Left hindlimb (tissue), 1 donor: ENCODE results near the gene POLD2.
"Not testable (repeated sequence)": the region's sequence is repeated elsewhere in the genome, so short reads cannot be mapped to it uniquely, and the experiment has no call there.

Source experiments
- DNase-seq: peaks from one replicate; pipeline ENCODE4 v3.0.0-alpha.2; 2018

The POLD2 gene

DNA sequence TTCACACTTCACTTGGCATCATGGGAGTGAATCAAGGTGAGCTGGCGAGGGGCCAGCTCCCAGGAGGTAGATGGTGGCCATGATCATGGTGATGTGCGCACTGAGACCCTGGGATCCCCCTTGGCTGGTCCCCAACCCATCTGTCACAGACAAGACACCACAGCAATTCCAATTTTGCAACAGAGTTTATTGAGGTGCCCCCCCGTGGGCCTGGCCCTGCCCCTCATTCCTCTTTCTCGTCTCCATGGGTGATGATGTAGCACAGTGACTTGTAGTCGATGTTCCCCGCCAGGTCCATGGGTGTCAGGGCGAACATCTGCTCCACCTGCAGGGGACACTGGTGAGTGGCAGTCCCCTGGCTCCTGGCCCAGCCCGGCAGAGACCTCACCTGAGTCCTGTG lies 15.3 kb upstream of the POLD2 start:
- no peak for DNase-seq

DNA sequence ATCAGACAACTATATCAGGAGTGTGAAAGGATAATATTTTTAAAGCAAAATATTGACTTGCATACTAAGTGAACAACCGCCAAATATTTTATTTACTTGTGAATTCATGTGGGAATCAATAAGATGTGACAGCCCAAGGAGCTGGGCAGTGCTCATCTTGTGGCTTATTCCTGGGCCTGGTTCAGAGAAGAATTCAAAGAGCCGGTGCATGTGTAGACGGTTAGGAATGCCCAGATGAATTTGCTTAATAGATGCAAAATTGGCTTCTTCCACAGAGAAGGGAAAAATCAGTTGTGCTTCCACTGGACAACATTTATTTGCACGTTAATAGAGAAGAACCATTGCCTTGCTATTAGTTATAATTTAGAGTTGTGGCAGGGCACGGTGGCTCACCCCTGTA lies 13.4 kb upstream of the POLD2 start:
- no peak for DNase-seq

DNA sequence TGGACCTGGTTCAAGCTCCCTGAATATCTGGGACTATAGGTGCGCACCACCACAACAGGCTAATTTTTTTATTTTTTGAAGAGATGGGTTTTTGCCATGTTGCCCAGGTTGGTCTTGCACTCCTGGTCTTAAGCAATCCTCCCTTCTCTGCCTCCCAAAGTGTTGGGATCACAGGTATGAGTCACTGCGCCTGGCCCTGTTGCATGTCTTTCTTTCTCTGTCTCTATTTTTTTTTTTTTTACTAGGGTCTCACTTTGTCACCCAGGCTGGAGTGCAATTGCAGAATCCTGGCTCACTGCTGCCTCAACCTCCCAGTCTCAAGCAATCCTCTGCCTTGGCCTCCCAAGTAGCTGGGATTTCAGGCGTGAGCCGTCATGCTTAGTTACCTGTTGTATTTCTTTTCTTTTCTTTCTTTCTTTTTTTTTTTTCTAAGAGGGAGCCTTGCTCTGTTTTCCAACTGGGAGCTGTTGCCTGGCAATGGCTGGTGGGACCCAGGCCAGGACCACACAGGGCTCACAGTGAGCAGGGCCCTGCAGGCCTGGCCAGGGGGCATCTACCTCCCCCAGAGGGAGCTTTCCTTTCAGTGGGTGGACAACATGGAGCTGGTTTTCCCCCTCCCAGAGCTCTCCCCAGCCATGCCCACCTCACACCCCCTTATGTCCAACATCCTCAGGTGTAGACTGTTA lies 11.7 kb upstream of the POLD2 start:
- DNase-seq, result no peak

DNA sequence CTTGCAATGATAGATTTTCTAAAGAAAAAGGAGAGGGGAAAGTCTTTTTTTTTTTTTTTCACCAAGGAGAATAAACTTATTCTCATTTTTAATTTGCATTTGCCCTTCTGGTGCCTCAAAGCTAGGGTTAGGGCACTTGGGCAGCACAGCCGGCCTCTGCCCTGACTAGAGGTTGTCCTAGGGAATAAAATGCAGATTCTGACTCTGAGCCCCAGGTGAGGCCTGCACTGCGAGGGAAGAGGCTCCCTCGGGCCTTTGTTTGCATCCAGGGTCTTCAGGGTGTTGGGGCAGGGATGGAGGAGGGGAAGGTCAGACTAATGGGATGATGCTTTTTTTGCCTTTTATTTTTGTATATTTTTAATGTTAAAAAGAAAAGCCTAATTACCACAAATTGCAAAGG lies 9.9 kb upstream of the POLD2 start:
- no peak for DNase-seq

DNA sequence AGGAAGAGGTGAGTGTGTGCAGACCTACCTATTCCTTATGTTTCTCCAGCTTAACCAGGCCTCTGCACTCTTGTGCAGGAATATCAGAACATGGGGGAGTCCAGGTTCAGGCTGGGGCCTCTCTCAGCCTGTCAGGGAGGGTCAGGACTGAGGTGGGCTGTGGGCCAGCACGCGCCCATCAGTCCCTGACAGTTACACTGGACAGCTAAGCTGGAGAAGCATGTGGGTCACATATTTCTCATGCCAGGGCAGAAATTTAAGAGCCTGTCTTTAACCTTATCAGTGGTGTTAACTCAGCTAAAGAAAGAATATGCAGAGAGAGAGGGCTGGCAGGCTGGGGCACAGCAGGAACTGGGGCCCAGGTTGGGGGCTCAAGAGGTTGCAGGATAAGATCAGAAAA lies 8.7 kb upstream of the POLD2 start:
- no peak for DNase-seq

DNA sequence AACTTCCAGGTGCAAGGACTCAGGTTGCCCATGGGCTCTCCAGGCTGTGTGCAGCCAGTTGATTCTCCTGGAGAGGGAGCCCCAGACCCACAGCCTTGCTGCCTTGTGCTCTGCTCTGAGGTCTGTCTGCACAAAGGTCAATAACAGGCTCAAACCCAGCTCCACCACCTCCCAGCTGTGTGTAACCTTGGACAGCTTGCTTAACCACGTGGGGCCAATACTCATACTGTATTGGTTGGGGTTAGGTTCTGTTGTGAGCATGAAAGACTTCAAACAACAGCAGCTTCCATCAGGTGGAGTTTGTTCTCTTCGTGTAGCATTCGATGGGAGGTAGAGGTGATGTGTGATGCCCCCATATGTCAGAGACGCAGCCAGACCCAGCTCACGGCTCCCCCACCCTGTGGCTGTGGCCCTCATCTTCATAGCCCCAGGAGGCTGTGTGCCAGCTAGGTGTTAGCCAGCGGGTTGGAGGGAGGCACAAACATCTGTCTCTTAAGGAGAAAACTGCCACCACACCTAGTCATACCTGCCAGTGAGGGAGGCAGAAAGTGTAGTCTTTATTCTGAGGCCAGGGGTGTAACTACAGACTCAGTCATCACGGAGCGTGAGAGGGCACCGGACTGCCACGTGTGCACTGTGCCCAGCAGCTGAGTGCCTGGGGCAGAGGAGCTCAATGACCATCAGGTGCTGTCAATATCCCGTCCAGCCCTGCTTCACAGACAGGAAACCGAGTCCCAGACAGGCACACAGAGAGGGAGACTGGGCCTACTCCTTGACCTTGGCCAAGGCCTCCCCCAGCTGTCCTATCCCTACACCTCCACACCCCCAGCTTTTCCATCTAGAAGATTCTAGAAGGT lies 8.1 kb upstream of the POLD2 start:
- DNase-seq, result no peak

DNA sequence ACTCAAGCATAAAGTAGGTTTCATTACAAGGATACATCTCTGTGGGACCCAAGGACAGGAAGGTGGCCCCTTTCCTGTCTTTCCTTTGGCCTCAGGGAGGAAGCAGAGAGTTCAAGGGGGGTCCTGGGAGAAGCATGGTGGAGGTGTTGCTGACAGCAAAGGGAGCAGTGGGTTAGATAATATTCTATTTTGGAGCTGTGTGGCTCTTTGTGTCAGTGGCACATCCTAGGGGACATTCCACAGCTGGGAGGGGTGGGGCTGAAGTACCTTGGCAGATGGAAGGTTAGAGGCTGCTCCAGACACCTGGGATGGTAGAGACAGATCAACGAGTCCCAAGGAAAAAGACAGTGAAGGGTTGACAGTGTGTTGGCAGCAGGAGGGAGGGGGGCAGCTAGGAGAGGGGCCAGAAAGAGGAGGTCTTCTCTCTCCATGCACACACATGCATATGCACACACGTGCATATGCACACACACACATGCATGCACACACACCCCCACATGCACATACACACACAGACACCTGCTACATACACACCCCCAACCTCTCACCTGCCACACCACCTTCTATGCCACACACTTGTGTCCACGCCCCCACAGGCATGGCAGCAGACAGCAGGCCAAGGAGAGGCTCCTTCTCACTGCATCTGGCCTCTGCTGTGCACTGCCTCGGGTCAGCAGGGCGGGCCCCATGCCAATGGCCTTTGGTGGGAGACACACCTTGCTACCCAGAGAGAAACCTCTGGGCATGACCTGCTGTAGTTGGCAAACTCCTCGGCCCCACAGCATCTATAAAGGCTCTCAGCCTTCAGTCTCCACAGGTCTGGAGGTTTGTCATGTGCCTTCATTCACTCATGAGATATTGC lies 5.6 kb upstream of the POLD2 start:
- no peak for DNase-seq

DNA sequence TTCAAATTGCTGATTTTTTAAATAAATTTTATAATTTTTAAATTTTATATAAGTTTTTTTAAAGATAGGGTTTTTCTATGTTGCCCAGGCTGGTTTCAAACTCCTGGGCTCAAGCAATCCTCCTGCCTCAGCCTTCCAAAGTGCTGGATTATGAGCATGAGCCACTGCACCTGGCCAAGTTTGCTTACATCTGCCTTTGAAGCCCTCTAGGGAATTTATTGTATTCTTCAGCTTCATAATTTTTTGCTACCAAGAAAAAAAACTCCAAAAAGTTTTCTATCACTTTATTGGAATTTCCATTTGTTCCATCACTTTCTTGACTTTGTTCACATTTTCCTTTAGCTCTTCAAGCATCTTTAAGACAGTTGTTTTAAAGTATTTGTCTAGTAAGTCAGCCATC lies 3.8 kb upstream of the POLD2 start:
- peak; percentile 10 for DNase-seq

DNA sequence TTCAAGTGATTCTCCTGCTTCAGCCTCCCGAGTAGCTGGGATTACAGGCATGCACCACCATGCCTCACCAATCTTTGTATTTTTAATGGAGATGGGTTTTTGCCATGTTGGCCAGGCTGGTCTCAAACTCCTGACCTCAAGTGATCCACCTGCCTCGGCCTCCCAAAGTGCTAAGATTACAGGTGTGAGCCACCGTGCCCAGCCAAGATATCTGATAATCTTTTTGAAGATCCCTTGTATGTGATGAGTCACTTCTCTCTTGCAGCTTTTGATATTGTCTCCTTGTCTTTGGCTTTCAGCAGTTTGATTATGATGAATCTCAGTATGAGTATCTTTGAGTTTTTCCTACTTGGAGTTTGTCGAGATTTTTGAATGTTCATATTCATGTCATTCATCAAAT lies 3.2 kb upstream of the POLD2 start:
- not testable (repeated sequence) for DNase-seq

DNA sequence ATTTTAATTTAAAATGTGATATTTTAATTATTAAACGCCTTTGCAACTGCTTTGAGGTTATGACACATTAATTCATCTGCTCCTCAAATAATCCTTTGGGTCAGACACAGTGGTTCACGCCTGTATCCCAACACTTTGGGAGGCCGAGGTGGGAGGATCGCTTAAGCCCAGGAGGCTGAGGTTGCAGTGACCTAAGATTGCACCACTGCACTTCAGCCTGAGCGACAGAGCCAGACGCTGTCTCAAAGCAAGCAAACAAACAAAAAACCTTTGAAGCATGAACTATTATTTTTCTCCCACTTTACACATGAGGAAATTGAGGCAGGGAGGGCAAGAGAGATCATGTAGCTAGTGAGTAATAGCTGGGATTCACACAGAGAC lies 1.5 kb upstream of the POLD2 start:
- DNase-seq, result no peak

DNA sequence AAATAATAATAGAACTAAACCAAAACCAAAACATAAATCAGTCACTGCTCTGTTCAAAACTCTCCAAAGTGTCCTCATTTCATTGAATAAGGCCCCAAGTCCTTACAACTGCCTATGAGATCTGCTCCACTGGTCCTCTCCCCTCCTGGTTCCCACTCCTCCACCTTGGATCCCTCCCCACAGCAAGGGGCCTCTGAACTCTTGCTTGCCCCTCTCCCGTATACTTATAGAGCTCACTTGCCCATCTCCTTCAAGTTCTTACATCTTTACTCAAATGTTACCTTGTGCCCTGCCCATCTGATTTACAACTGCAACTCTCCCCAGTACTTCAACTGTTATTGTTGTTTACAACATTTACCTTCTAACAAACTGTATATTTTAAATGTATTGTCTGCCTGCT lies 819 bp downstream of the POLD2 start:
- DNase-seq, result peak; percentile 24

DNA sequence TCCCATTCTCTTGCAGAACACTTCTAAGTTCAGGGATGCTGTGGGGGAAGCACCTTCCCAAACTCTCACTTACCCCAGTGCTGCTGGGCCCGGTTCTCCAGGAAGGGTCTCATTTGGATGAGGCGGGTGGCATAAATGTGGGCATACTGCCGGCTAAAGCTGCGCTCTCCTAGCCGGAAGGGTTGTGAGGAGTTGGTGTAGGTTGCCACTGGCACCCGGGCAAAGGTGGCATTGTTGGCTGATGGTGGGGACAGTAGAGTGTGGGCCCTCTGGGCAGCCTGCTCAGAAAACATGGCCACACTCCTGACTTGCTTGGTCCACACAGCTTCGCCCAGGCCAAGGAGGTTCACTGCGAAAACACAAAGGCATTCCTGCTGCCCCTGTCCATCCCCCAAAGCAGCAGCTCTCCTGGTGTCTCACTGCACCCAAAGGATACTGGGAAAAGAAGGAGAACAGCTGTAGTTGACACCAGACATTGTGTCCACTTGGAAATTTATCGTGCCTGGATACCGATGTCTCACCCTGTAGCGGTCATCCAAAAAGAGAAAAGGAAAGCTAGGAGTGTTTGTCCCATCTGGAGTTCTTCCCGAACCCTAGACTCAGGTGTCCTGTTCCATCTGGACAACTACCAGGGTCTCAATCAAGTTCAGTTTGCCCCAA lies 1.5 kb downstream of the POLD2 start:
- peak; percentile 12 for DNase-seq

DNA sequence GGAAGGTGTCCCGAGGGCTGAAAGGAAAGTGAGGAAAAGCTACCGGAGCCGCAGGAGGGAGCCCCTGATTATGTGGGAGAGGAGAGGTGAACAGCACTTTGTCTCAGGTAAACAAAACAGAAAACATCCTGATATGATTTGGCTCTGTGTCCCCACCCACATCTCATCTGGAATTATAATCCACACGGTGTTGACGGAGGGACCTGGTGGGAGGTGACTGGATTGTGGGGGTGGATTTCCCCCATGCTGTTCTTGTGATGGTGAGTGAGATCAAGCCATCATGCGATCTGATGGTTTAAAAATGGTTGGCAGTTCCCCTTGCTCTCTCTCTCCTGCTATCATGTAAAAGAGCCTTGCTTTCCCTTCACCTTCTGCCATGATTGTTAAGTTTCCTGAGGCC lies 3.0 kb downstream of the POLD2 start:
- no peak for DNase-seq

DNA sequence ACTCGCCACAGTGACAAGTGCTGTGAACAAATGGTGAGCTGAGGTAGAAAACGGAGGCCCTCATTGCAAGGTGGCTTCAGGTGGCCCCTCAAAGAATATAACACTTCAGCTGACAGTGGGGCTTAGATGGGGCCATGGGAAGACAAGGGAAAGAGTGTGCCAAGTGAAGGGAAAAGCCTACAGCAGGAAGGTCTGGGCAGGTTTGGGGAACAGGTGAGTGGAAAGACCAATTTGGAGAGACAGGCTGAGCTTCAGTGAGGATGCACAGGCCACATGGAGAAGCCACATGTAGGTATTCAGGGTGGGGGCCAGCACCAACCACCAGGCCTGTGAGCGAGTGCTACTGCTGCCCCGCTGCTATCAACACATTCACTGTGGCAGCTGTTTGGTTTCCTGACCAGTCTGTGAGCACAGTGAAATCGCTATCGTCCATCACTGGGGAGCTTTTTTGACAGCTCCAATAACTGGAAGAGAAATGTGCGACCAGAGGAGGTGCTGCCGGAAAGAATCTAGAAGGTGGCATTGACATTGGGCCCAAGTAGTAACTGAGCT lies 3.4 kb downstream of the POLD2 start:
- DNase-seq, result peak; percentile 17

DNA sequence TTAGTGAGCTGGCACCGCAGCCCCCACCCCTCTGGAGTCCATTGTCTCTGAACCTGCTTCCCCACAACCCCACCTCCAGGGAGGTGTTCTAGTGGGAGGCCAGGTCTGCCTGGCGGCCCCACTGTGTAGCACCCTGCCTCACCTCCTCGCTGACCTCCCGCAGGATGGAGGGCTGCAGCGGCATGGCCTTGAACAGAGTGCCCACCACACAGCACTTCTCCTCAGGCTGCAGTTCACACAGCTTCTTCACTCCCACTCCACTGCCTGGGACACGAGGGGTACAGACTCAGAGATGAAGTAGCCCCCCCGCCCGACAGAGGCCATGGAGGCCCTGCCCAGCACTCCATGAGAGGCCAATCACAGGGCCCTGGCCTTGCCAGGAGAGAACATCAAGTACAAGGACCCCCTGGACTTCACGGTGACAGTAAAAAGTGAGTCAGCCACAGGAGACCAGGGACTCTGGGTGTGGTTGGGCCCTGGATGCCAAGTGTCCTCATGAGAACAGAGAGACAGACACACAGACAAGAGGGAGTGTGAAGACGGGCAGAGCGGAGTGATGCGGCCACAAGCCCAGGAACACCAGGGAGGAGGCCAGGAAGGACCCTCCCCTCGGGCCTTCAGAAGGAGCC lies 5.4 kb downstream of the POLD2 start:
- DNase-seq, result peak; percentile 16

DNA sequence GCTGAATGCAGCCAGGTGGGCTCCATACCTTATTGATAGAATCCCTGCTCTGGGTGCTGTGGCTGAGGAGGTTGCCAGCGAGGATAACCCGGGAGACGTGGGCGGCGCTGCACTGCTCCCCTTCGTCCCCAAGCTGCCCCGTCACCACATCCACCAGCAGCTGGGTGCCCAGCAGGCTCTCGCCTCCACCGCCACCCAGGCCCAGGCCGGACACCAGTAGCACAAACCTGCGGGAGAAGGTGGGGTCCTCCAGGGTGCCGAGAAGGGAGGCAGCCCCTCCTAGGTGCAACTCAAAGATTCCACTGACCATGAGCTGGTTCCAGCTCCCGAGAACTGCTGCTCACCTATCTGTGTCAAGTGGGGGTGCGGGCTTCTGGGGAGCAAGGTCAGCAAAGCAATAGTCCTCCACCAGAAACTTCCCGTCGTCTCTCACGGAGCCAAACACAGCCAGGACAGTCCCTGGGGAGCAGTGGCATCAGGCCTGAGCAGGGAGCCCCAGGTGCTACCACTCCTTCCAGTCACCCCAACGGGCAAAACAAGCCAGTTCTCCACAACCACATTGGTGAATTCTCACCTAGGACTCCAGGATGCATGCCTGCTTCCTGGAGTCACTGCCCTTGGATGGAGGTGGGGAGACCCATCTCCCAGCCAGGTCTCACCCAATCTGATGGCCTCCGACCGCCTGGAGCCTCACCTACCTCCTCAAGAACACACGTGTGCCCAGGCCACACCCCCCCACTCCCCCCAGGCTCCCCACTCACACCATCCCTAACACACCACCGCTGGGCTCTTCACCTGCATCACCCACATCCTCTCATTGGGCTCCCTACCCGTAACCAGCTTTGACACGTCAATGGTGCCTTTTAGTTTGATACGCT lies 6.3 kb downstream of the POLD2 start:
- peak; percentile 19 for DNase-seq

DNA sequence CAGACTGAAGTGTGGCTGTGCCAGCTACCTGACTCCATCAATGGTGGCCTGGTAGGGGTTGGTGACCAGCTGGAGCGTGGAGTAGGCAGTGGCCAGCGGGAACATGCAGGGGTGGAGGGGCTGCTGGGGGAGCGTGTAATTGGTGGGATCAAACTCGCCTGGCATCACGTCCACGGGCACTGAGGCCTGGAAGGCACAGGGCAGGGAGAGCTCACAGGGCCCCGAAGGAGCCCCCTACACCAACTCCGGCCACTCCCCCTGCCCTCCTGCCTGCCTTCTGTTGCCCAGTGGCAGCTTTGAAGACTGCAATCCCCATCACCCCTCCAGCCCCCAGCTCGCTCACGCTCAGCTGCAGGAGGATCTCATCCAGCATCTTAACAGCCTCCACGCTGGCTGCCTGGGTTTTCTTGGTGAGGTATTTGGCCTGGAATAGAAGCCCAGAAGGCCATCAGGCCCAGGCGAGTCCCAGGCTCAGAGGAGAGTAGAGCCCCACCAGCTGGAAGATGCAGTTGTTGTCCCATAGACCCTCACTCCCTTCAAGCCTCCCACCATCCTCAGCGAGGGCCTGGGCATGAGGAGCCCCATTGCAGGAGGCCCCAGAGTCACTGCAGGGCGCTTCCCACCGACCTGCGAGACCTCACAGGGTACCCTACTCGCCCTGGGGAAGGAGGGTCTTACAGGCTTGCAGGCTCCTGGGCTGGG lies 7.1 kb downstream of the POLD2 start:
- DNase-seq, result no peak

DNA sequence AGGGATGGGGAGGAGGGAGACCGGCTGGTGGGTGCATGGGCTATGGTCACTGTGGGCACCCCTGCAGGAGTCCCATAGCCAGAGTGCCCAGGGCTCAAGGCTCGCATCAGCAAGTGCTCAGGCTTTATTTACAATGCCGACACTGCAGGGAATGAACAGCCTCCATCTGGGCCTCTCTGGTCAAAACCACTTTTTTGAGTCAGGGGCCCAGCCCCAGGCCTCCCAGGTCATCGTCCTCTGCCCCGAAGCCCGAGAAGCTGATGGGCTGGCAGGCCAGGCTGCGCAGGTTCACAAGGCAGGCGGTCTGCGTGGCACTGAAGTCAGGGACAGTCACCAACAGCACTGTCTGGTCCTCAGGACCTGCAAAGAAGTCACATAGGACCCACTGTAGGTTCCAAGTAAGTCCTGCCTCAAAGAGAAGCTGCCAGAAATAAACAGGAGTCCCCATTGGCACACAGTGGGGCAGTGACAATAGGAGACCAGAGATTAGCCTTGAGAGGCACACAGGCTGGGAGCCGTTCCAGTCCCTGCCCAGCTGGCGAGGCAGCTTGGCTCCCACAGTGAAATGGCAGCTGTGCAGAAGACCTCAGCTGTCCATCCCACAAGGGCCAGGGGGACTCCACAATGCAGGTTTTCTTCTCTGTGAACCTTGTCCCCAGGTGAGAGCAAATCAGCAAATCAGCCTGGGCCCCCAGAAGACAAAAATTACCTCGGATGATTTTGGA lies 8.6 kb downstream of the POLD2 start:
- peak; percentile 66 for DNase-seq

DNA sequence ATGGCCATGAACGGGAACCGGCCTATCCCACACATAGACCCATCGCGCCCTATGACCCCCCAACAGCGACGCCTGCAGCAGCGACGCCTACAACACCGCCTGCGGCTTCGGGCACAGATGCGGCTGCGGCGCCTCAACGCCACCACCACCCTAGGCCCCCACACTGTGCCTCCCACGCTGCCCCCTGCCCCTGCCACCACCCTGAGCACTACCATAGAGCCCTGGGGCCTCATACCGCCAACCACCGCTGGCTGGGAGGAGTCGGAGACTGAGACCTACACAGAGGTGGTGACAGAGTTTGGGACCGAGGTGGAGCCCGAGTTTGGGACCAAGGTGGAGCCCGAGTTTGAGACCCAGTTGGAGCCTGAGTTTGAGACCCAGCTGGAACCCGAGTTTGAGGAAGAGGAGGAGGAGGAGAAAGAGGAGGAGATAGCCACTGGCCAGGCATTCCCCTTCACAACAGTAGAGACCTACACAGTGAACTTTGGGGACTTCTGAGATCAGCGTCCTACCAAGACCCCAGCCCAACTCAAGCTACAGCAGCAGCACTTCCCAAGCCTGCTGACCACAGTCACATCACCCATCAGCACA lies 9.5 kb downstream of the POLD2 start:
- DNase-seq, result no peak
